ENCODE results near the gene ELF2.
"Not testable (repeated sequence)": the region's sequence is repeated elsewhere in the genome, so short reads cannot be mapped to it uniquely, and the experiment has no call there.

The ELF2 gene

DNA sequence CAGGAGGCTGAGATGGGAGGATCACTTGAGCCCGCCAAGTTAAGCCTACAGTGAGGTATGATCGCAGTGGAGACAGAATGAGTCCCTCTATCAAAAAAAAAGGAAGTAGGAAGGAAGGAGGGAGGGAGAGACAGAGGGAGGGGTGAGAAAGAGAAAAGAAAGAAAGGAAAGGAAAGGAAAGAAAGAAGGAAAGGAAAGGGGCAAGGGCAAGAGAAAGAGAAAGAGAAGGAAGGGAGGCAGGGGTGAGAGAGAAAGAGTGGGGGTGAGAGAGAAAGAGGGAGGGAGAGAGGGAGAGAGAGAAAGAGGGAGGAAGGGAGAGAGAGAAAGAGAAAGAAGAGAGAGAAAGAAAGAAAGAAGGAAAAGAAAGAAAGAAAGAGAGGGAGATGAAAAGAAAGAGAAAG is 13.2 kb downstream of the ELF2 start:
- Histone ChIP-seq H3K27ac (ENCODE audit: low read depth, low read length) (0 out of 2 replicates have a peak overlapping the region, but pooled peaks have one; percentile 43), H3K4me1 (ENCODE audit: control insufficient read depth, insufficient read depth, low read length) (peaks cover 51% of the 10 kb centered on the region), H3K36me3 (ENCODE audit: control insufficient read depth, insufficient read depth, low read length) (no peaks in the 10 kb centered on the region), H3K9me3 (ENCODE audit: control insufficient read depth, insufficient read depth, low read depth, low read length) (no peaks in the 10 kb centered on the region), H3K9ac (ENCODE audit: low read length) (no peak overlapping the region), H3K27me3 (ENCODE audit: control insufficient read depth, insufficient read depth, low read length) (no peaks in the 10 kb centered on the region), H3K4me3 (ENCODE audit: low read depth, low read length) (no peak overlapping the region)

DNA sequence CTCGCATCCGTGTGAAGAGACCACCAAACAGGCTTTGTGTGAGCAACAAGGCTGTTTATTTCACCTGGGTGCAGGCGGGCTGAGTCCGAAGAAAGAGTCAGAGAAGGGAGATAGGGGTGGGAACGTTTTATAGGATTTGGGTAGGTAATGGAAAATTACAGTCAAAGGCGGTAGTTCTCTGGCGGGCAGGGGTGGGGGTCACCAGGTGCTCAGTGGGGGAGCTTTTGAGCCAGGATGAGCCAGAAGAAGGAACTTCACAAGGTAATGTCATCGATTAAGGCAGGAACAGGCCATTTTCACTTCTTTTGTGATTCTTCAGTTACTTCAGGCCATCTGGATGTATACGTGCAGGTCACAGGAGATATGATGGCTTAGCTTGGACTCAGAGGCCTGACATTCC is 19.0 kb downstream of the ELF2 start:
- H3K4me3 ChIP-seq (ENCODE audit: low read depth, low read length) = not testable (repeated sequence)
- Histone ChIP-seq H3K4me1 (ENCODE audit: control insufficient read depth, insufficient read depth, low read length) (peaks cover 55% of the 10 kb centered on the region), H3K9ac (ENCODE audit: low read length) (peak overlapping the region; percentile 89)

DNA sequence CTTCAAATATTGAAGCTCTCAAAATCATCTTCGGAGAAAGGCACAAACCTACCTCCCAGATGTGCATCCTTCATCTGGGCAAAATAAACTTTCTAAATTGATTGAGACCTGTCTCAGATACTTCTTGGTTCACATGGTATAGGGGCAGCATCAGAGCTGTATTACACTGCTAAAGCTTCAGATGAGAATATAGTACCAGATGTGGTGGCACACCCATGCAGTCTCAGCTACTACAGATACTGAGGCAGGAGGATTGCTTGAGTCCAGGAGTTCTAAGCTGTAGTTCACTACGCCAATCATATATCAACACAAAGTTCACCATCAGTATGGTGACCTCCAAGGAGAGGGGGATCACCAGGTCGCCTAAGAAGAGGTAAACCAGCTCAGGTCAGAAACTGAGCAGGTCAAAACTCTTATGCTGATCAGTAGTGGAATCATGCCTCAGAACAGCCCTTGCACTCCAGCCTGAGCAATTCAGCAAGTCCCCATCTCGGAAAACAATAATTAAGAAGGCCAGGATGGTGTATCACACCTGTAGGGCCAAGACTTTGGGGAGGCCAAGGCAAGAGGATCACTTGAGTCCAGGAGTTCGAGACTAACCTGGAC is 22.0 kb downstream of the ELF2 start:
- Histone ChIP-seq H3K36me3 (ENCODE audit: control insufficient read depth, insufficient read depth, low read length) (no peaks in the 10 kb centered on the region), H3K27me3 (ENCODE audit: control insufficient read depth, insufficient read depth, low read length) (no peaks in the 10 kb centered on the region), H3K4me1 (ENCODE audit: control insufficient read depth, insufficient read depth, low read length) (peaks cover 58% of the 10 kb centered on the region), H3K4me3 (ENCODE audit: low read depth, low read length) (0 out of 2 replicates have a peak overlapping the region, but pooled peaks have one; percentile 4), H3K27ac (ENCODE audit: low read depth, low read length) (peak overlapping the region; percentile 97), H3K9ac (ENCODE audit: low read length) (peak overlapping the region; percentile 86), H3K9me3 (ENCODE audit: control insufficient read depth, insufficient read depth, low read depth, low read length) (no peaks in the 10 kb centered on the region)

More for the DNA sequence above, 19.0 kb downstream of the ELF2 start:
- H3K27ac ChIP-seq (ENCODE audit: low read depth, low read length) = peak overlapping the region; percentile 96
- not testable (repeated sequence) for H3K9me3 ChIP-seq (ENCODE audit: control insufficient read depth, insufficient read depth, low read depth, low read length); H3K36me3 ChIP-seq (ENCODE audit: control insufficient read depth, insufficient read depth, low read length); H3K27me3 ChIP-seq (ENCODE audit: control insufficient read depth, insufficient read depth, low read length)

DNA sequence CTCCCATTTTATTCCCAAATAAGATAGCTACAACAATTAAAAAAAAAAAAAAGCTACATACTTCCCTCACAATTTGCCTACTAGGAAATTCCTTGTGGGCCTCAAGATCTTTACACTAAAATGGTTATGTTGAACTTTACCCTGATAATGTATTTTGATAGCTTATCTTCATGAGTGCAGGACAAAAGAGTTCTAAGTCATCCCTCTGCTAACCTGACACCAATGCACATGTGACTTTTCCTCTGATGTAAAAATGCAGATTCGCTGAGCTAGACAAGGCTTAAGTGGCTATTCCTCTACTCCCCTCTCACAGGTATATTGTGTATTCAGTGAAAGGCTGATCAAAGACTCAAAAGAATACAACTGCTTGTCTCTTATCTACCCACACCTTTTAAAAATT is 22.5 kb downstream of the ELF2 start:
- H3K27ac ChIP-seq (ENCODE audit: low read depth, low read length) = peak overlapping the region; percentile 97
- H3K4me3 ChIP-seq (ENCODE audit: low read depth, low read length) = peak overlapping the region; percentile 4; the same call in 1 of the 2 replicates

DNA sequence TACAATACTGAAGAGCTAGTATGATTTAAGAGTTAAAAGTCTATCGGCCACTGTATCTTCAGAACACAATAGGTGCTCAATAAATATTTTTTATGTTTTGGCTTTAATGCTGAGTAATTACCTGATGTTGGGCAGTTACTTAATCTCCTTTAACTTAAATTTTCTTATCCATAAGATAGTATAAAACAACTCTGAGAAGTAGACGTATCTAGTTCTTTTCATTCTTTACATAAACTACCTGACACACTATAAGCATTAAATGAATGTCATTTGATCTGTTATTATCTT is 22.9 kb downstream of the ELF2 start:
- Histone ChIP-seq H3K27ac (ENCODE audit: low read depth, low read length) (peak overlapping the region; percentile 97), H3K27me3 (ENCODE audit: control insufficient read depth, insufficient read depth, low read length) (no peaks in the 10 kb centered on the region), H3K36me3 (ENCODE audit: control insufficient read depth, insufficient read depth, low read length) (no peaks in the 10 kb centered on the region), H3K4me3 (ENCODE audit: low read depth, low read length) (peak overlapping the region; percentile 3; the same call in 1 of the 2 replicates), H3K9me3 (ENCODE audit: control insufficient read depth, insufficient read depth, low read depth, low read length) (no peaks in the 10 kb centered on the region), H3K9ac (ENCODE audit: low read length) (peak overlapping the region; percentile 86), H3K4me1 (ENCODE audit: control insufficient read depth, insufficient read depth, low read length) (peaks cover 51% of the 10 kb centered on the region)

More for the DNA sequence above, 22.5 kb downstream of the ELF2 start:
- Histone ChIP-seq H3K9ac (ENCODE audit: low read length) (peak overlapping the region; percentile 86), H3K36me3 (ENCODE audit: control insufficient read depth, insufficient read depth, low read length) (no peaks in the 10 kb centered on the region), H3K27me3 (ENCODE audit: control insufficient read depth, insufficient read depth, low read length) (no peaks in the 10 kb centered on the region), H3K4me1 (ENCODE audit: control insufficient read depth, insufficient read depth, low read length) (peaks cover 53% of the 10 kb centered on the region), H3K9me3 (ENCODE audit: control insufficient read depth, insufficient read depth, low read depth, low read length) (no peaks in the 10 kb centered on the region)

DNA sequence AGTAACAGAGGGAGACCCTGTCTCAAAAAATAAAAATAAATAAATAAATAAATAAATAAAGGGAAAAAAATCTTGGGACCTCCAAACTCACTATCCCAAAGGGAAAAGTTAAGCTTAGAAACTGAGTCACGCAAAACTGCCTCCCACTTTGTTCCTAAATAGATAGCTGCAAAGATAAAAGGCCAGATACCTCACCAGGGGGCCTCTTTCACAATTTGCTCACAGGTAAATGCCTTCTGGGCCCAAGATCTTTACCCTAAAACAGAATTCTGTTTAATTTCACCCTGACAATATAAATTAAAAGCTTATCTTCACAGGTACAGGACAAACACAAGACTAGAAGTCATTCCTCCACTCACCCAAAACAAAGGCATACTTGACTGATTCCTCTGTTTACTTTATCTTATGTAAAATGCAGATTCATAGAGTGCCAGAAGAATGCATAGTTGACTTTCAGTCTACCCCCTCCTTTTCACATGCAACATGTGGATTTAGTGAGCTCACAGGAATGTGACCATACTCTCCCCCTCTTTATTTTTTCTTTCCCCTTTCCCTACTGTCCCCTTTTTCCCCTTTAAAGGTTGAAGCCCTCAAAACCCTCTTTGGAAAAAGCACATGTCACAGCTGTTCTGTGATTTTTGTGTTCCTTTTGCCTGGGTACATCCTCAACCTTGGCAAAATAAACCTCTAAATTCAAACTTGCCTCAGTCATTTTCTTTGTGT is 23.4 kb downstream of the ELF2 start:
- no peaks in the 10 kb centered on the region for H3K9me3 ChIP-seq (ENCODE audit: control insufficient read depth, insufficient read depth, low read depth, low read length)
- peaks cover 46% of the 10 kb centered on the region for H3K4me1 ChIP-seq (ENCODE audit: control insufficient read depth, insufficient read depth, low read length)
- H3K27ac ChIP-seq (ENCODE audit: low read depth, low read length) = peak overlapping the region; percentile 97
- H3K36me3 ChIP-seq (ENCODE audit: control insufficient read depth, insufficient read depth, low read length) = no peaks in the 10 kb centered on the region
- peak overlapping the region; percentile 3; the same call in 1 of the 2 replicates for H3K4me3 ChIP-seq (ENCODE audit: low read depth, low read length)
- H3K9ac ChIP-seq (ENCODE audit: low read length) = peak overlapping the region; percentile 86
- H3K27me3 ChIP-seq (ENCODE audit: control insufficient read depth, insufficient read depth, low read length) = no peaks in the 10 kb centered on the region

DNA sequence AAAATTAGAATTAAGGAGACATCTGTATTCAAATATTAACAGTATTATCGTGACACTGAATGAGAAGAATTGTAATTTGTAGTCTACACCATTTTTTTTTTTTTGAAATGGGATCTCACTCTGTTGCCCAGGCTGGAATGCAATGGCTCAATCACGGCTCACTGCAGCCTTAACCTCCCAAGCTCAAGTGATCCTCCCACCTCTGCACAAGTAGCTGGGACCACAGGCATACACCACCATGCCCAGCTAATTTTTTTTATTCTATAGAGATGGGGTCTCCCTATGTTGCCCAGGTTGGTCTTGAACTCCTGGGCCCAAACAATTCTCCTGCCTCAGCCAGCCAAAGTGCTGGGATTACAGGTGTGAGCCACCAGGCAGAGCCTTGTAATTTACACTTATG is 24.8 kb downstream of the ELF2 start:
- Histone ChIP-seq H3K9me3 (ENCODE audit: control insufficient read depth, insufficient read depth, low read depth, low read length) (peaks cover 1% of the 10 kb centered on the region; the same call in 1 of the 2 replicates), H3K4me3 (ENCODE audit: low read depth, low read length) (no peak overlapping the region), H3K4me1 (ENCODE audit: control insufficient read depth, insufficient read depth, low read length) (peaks cover 33% of the 10 kb centered on the region), H3K9ac (ENCODE audit: low read length) (no peak overlapping the region), H3K27me3 (ENCODE audit: control insufficient read depth, insufficient read depth, low read length) (no peaks in the 10 kb centered on the region), H3K27ac (ENCODE audit: low read depth, low read length) (peak overlapping the region; percentile 28; the same call in 1 of the 2 replicates), H3K36me3 (ENCODE audit: control insufficient read depth, insufficient read depth, low read length) (no peaks in the 10 kb centered on the region; the same call in 1 of the 2 replicates)

DNA sequence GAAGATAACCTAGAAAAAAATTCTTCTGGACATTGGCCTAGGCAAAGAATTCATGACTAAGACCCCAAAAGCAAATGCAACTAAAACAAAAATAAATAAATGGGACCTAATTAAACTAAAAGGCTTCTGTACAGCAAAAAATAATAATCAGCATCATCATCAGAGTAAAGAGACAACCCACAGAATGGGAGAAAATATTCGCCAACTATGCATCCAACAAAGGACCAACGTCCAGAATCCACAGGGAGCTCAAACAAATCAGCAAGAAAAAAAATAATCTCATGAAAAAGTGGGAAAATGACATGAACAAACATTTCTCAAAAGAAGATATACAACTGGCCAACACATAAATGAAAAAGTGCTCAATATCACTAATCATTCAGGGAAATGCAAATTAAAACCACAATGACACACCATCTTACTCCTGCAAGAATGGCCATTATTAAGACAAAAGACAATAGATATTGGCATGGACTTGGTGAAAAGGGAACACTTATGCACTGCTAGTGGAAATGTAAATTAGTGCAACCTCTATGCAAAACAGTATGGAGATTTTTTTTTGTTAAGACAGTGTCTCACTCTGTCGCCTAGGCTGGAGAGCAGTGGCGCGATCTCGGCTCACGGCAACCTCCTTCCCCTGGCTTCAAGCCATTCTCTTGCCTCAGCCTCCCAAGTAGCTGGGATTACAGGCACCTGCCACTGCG is 29.9 kb downstream of the ELF2 start:
- Histone ChIP-seq H3K4me1 (ENCODE audit: control insufficient read depth, insufficient read depth, low read length) (peaks cover 31% of the 10 kb centered on the region), H3K9me3 (ENCODE audit: control insufficient read depth, insufficient read depth, low read depth, low read length) (peaks cover 7% of the 10 kb centered on the region; the same call in 1 of the 2 replicates), H3K36me3 (ENCODE audit: control insufficient read depth, insufficient read depth, low read length) (no peaks in the 10 kb centered on the region; the same call in 1 of the 2 replicates), H3K9ac (ENCODE audit: low read length) (no peak overlapping the region), H3K27ac (ENCODE audit: low read depth, low read length) (no peak overlapping the region), H3K4me3 (ENCODE audit: low read depth, low read length) (no peak overlapping the region), H3K27me3 (ENCODE audit: control insufficient read depth, insufficient read depth, low read length) (no peaks in the 10 kb centered on the region)

DNA sequence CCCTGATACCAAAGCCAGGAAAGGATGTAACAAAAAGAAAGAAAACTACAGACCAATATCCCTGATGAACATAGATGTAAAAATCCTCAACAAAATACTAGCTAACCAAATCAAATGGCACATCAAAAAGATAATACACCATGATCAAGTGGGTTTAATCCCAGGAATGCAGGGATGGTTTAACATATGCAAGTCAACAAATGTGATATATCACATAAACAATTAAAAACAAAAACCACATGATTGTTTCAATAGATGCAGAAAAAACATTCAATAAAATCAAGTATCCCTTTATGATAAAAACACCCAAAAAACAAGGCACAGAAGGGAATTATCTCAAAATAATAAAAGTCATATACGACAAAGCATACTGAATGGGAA is 31.5 kb downstream of the ELF2 start:
- Histone ChIP-seq H3K27me3 (ENCODE audit: control insufficient read depth, insufficient read depth, low read length) (no peaks in the 10 kb centered on the region), H3K36me3 (ENCODE audit: control insufficient read depth, insufficient read depth, low read length) (no peaks in the 10 kb centered on the region; the same call in 1 of the 2 replicates), H3K27ac (ENCODE audit: low read depth, low read length) (no peak overlapping the region), H3K4me1 (ENCODE audit: control insufficient read depth, insufficient read depth, low read length) (peaks cover 35% of the 10 kb centered on the region), H3K9ac (ENCODE audit: low read length) (no peak overlapping the region), H3K9me3 (ENCODE audit: control insufficient read depth, insufficient read depth, low read depth, low read length) (peaks cover 7% of the 10 kb centered on the region; the same call in 1 of the 2 replicates), H3K4me3 (ENCODE audit: low read depth, low read length) (no peak overlapping the region)

DNA sequence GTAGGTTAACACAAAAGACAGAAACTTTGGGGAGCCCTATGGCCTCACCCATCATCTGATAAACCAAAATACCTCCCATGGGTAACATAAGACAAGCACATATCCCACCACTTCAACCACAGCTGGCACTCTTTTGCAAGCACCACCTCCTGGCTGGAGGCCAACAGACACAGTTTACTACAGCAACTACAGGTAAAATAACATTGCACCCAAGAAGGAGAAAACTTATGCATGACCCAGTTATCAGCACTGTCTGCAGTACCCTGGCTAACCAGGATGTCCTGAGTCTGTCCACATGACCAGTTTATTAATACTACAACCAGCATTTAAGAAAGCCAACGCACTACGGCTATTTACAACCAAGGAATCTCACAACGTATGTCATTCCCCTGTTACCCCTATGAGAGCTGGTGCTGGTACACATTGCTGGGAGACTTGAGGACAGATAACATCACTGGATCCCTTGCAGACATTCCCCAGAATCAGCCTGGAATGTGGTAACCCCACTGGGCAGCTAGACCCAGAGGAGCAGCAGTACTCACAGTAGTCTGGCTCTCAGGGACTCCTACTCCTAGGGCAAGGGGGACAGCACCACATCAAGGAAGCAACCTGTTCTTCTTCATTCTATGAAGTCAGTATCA is 32.0 kb downstream of the ELF2 start:
- Histone ChIP-seq H3K36me3 (ENCODE audit: control insufficient read depth, insufficient read depth, low read length) (no peaks in the 10 kb centered on the region; the same call in 1 of the 2 replicates), H3K4me1 (ENCODE audit: control insufficient read depth, insufficient read depth, low read length) (peaks cover 40% of the 10 kb centered on the region), H3K9ac (ENCODE audit: low read length) (no peak overlapping the region), H3K27me3 (ENCODE audit: control insufficient read depth, insufficient read depth, low read length) (no peaks in the 10 kb centered on the region), H3K27ac (ENCODE audit: low read depth, low read length) (0 out of 2 replicates have a peak overlapping the region, but pooled peaks have one; percentile 3), H3K4me3 (ENCODE audit: low read depth, low read length) (peak overlapping the region; percentile 24; the same call in 1 of the 2 replicates), H3K9me3 (ENCODE audit: control insufficient read depth, insufficient read depth, low read depth, low read length) (peaks cover 7% of the 10 kb centered on the region; the same call in 1 of the 2 replicates)

Measured in HUES6 (cell line).